HepG2 (cell line): ENCODE data around the gene STOML1. TPM values are rescaled to one million over a fixed set of nuclear protein-coding genes. Genes with fewer than 3 reads are reported as not detected.

Experiments
- ATAC-seq: fragments of 200-7000 bp; cut with Tn5 transposase; 3 replicates; pipeline ENCODE4 v1.9.1; 2020; ENCODE audit warnings: mild to moderate bottlenecking, moderate library complexity
- BruUV-seq: library from RNA; stranded (reverse); fragments of 400-500 nt; replicated peaks from 2 replicates; lab custom pipeline; 2021; lab: Mats Ljungman, UMichigan
- CTCF ChIA-PET: fragments of 300-600 bp; formaldehyde crosslinking; extraction: SDS; loops from one replicate; lab custom pipeline; 2021; ENCODE audit warnings: low total read pairs, inconsistent platforms, low intra/inter-chr PET ratio; lab: Yijun Ruan, JAX
- POLR2A ChIA-PET: fragments of 350-600 bp; sonication (Branson Sonifier 250); formaldehyde crosslinking; loops from one replicate; lab custom pipeline; 2020; ENCODE audit warnings: antibody characterized with exemption, inconsistent platforms; lab: Yijun Ruan, JAX
- DNase-seq: peaks from one replicate; pipeline ENCODE4 v3.0.0-alpha.2; 2015; ENCODE audit warnings: low spot score
- FAIRE-seq: peaks from 3 replicates; lab custom pipeline; 2011; peaks lifted over from hg19 to GRCh38; lab: Jason Lieb, UNC
- H2AFZ ChIP-seq: one replicate; pipeline ENCODE4 v1.6.1; 2011; ENCODE audit warnings: low read length, inconsistent platforms
- H3K27ac ChIP-seq: fragments of 300-600 bp; 3 replicates; pipeline ENCODE4 v1.8.0; 2011; ENCODE audit warnings: mixed run types, mild to moderate bottlenecking, mixed read lengths, low read length, inconsistent platforms; ENCODE audit not compliant: insufficient read depth; ENCODE audit errors: extremely low read length
- H3K27me3 ChIP-seq, 2 experiments: fragments of 200-600 bp in 1 of 2; 2 replicates in 1 of 2; 3 replicates in 1 of 2; pipeline versions ENCODE4 v1.6.0 to v1.8.0; 2011; ENCODE audit warnings: low read length in 2 of 2, mild to moderate bottlenecking in 2 of 2, moderate library complexity in 2 of 2, inconsistent platforms in 1 of 2; ENCODE audit not compliant: insufficient read depth in 2 of 2, control insufficient read depth in 1 of 2
- H3K36me3 ChIP-seq, 2 experiments: fragments of 200-600 bp in 1 of 2; replicated peaks in 1 of 2; 2 replicates in 1 of 2; 3 replicates in 1 of 2; pipeline versions ENCODE4 v1.5.1 to v1.8.0; 2011; ENCODE audit warnings: low read length in 2 of 2, inconsistent platforms in 1 of 2; ENCODE audit not compliant: insufficient read depth in 2 of 2, control insufficient read depth in 1 of 2
- H3K4me1 ChIP-seq: 2 replicates; pipeline ENCODE4 v1.5.1; 2012; ENCODE audit warnings: low read length, inconsistent platforms; ENCODE audit not compliant: insufficient read depth
- H3K4me2 ChIP-seq: 2 replicates; pipeline ENCODE4 v1.6.0; 2011; ENCODE audit warnings: low read depth, low read length, inconsistent platforms
- H3K4me3 ChIP-seq, 3 experiments: fragments of 200-600 bp in 1 of 3; sonication (generic), shearing (Covaris generic) in 1 of 3; replicated peaks in 1 of 3; 2 replicates each; pipeline ENCODE4 v1.5.1; 2011 to 2016; ENCODE audit warnings: low read length in 3 of 3, inconsistent platforms in 2 of 3, low read depth in 2 of 3, mild to moderate bottlenecking in 2 of 3, control low read depth in 1 of 3, mixed read lengths in 1 of 3; ENCODE audit not compliant: insufficient read depth in 1 of 3
- H3K79me2 ChIP-seq: one replicate; pipeline ENCODE4 v1.6.1; 2011; ENCODE audit warnings: low read length, inconsistent platforms; ENCODE audit not compliant: insufficient read depth
- H3K9ac ChIP-seq: 2 replicates; pipeline ENCODE4 v1.6.0; 2011; ENCODE audit warnings: mild to moderate bottlenecking, low read depth, low read length, inconsistent platforms; ENCODE audit not compliant: insufficient read depth
- H3K9me3 ChIP-seq: 2 replicates; pipeline ENCODE4 v1.5.1; 2012; ENCODE audit warnings: mild to moderate bottlenecking, low read length
- H4K20me1 ChIP-seq: 2 replicates; pipeline ENCODE4 v1.6.0; 2011; ENCODE audit warnings: inconsistent platforms, mild to moderate bottlenecking, low read length, moderate library complexity; ENCODE audit not compliant: insufficient read depth
- DPF2 ChIP-seq: sonication (generic); formaldehyde crosslinking; IDR thresholded peaks from 2 replicates; pipeline ENCODE4 v1.4.0; 2020; ENCODE audit warnings: mild to moderate bottlenecking, low read depth, missing genetic modification reagents, borderline replicate concordance
- NR3C1 ChIP-seq: sonication (generic); formaldehyde crosslinking; IDR thresholded peaks from 2 replicates; pipeline ENCODE4 v1.4.0; 2020; ENCODE audit warnings: missing genetic modification reagents
- SMAD1 ChIP-seq: sonication (generic); formaldehyde crosslinking; IDR thresholded peaks from 2 replicates; pipeline ENCODE4 v1.4.0; 2020; ENCODE audit warnings: missing genetic modification reagents, low read depth, mild to moderate bottlenecking, borderline replicate concordance
- SRF ChIP-seq: IDR thresholded peaks from 2 replicates; pipeline ENCODE4 v1.6.1; 2011; ENCODE audit warnings: mild to moderate bottlenecking, low read depth, low read length, moderate library complexity
- ZNF792 ChIP-seq: IDR thresholded peaks from 2 replicates; pipeline ENCODE4 v1.6.1; 2016
- WGBS: methylation state at CpG from one replicate; pipeline ENCODE4 v1.1.6; 2017; ENCODE audit warnings: low lambda C conversion rate; 5-methylcytosine and 5-hydroxymethylcytosine counted together
- in situ Hi-C: cut with HindIII; loops from 2 replicates; pipeline ENCODE4 v1.10.0; 2017; ENCODE audit warnings: low pct_unique_long_range_greater_than_20kb; ENCODE audit not compliant: extremely low pct_ligation_motif_present
- intact Hi-C: fragments of 100-400 bp; cut with micrococcal nuclease; formaldehyde crosslinking; loops from one replicate; pipeline ENCODE4 v1.10.0; 2022; ENCODE audit not compliant: unreplicated experiment
- polyA plus RNA-seq, 8 experiments: library from polyadenylated mRNA; depleted of rRNA in 3 of 8; stranded (reverse) in 7 of 8; unstranded in 1 of 8; fragments of >200 nt; fragmentation: Illumina TruSeq in 4 of 8; extraction: Trizol in 4 of 8; gene quantifications; 2 replicates each; pipeline versions ENCODE4 v1.2.1 to v1.2.3, GENCODE V29; 2011 to 2016; ENCODE audit warnings: low read depth in 4 of 8, missing spikeins in 1 of 8, mixed read lengths in 1 of 8; ENCODE audit not compliant: insufficient read depth in 1 of 8
- total RNA-seq, 5 experiments: library from RNA; depleted of rRNA; stranded (reverse); fragments of >200 nt; fragmentation: Illumina TruSeq; extraction: Trizol; gene quantifications; 2 replicates each; pipeline ENCODE4 v1.2.3, GENCODE V29; 2016; ENCODE audit warnings: low read depth in 1 of 5
- TF ChIP-seq, protein P1 (sequence below): sonication (generic); formaldehyde crosslinking; IDR thresholded peaks from 2 replicates; pipeline ENCODE4 v1.4.0; 2020; ENCODE audit warnings: mild to moderate bottlenecking, missing genetic modification reagents
- TF ChIP-seq, protein P2 (sequence below): IDR thresholded peaks from 2 replicates; pipeline ENCODE4 v1.6.1; 2016; ENCODE audit warnings: low read depth, borderline replicate concordance
- TF ChIP-seq, protein P3 (sequence below): sonication (generic); formaldehyde crosslinking; IDR thresholded peaks from 2 replicates; pipeline ENCODE4 v1.8.1; 2023; ENCODE audit warnings: mild to moderate bottlenecking, missing genetic modification reagents

STOML1 gene
- total and polyA plus RNA-seq, 2 of the 13 experiments (the other 11 are each of a cell fraction or from before 2014, with no cell fraction given) = 3.5 to 3.7 TPM

GRCh38 chr15:73937296-73937695 is 54.8 kb downstream of the STOML1 start:
- Histone ChIP-seq H3K27ac (no peak overlapping the region), H3K9me3 (no peaks in the 10 kb centered on the region), H3K9ac (no peak overlapping the region), H3K4me1 (peaks cover 15% of the 10 kb centered on the region), H3K79me2 (no peaks in the 10 kb centered on the region), H4K20me1 (peaks cover 3% of the 10 kb centered on the region), H2AFZ (no peak overlapping the region), H3K36me3 (no peaks in the 10 kb centered on the region), H3K4me2 (no peak overlapping the region), H3K27me3 (peaks cover 4 to 24% of the 10 kb centered on the region in 2 experiments; a peak in 3 of 5 replicates), H3K4me3 (no peak overlapping the region)
- TF ChIP-seq NR3C1 = no peak
- TF ChIP-seq SMAD1 (CRISPR knock-in tag) = no peak
- FAIRE-seq = no peak
- no peak for ATAC-seq
- CTCF ChIA-PET = no interaction called here
- BruUV-seq = no TSS peak
- POLR2A ChIA-PET = no interaction called here
- intact Hi-C loops (no loop called here), in situ Hi-C loops (no loop called here)
- DNase-seq = no peak
- WGBS = 43% methylated on average over 4 of the region's 10 CpGs

GRCh38 chr15:73936588-73937290 is 55.4 kb downstream of the STOML1 start:
- no peaks in the 10 kb centered on the region for H3K79me2 ChIP-seq
- H3K9me3 ChIP-seq = no peaks in the 10 kb centered on the region
- peaks cover 4 to 27% of the 10 kb centered on the region in 2 experiments; a peak in 3 of 5 replicates for H3K27me3 ChIP-seq
- H3K27ac ChIP-seq = no peak overlapping the region
- ATAC-seq = no peak
- ChIA-PET POLR2A (no interaction called here), CTCF (no interaction called here)
- H2AFZ ChIP-seq = no peak overlapping the region
- H3K4me3 ChIP-seq = no peak overlapping the region
- no peak overlapping the region for H3K9ac ChIP-seq
- FAIRE-seq = no peak
- 20% methylated on average over 11 of the region's 12 CpGs for WGBS
- no peak overlapping the region for H3K4me2 ChIP-seq
- intact Hi-C loops = no loop called here
- in situ Hi-C loops = no loop called here
- TF ChIP-seq ZNF792 (CRISPR knock-in tag) = no peak
- TF ChIP-seq SRF = no peak
- TF ChIP-seq, protein P1, sequence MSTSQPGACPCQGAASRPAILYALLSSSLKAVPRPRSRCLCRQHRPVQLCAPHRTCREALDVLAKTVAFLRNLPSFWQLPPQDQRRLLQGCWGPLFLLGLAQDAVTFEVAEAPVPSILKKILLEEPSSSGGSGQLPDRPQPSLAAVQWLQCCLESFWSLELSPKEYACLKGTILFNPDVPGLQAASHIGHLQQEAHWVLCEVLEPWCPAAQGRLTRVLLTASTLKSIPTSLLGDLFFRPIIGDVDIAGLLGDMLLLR = no peak
- TF ChIP-seq, protein P2, sequence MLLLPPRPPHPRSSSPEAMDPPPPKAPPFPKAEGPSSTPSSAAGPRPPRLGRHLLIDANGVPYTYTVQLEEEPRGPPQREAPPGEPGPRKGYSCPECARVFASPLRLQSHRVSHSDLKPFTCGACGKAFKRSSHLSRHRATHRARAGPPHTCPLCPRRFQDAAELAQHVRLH (CRISPR knock-in tag) = no peak
- TF ChIP-seq DPF2 (CRISPR knock-in tag) = no peak
- TF ChIP-seq, protein P3, sequence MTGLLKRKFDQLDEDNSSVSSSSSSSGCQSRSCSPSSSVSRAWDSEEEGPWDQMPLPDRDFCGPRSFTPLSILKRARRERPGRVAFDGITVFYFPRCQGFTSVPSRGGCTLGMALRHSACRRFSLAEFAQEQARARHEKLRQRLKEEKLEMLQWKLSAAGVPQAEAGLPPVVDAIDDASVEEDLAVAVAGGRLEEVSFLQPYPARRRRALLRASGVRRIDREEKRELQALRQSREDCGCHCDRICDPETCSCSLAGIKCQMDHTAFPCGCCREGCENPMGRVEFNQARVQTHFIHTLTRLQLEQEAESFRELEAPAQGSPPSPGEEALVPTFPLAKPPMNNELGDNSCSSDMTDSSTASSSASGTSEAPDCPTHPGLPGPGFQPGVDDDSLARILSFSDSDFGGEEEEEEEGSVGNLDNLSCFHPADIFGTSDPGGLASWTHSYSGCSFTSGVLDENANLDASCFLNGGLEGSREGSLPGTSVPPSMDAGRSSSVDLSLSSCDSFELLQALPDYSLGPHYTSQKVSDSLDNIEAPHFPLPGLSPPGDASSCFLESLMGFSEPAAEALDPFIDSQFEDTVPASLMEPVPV = no peak
- TF ChIP-seq, all 625 proteins: peak for 0
- no peaks in the 10 kb centered on the region for H3K36me3 ChIP-seq
- no TSS peak for BruUV-seq
- peaks cover 15% of the 10 kb centered on the region for H3K4me1 ChIP-seq
- DNase-seq = no peak
- peaks cover 3% of the 10 kb centered on the region for H4K20me1 ChIP-seq
